Neural progenitor cell (in vitro differentiated cells): ENCODE results near the gene JADE3.

Experiments
- EZH2phosphoT487 ChIP-seq: fragments of 200-600 bp; sonication (generic); IDR thresholded peaks from 2 replicates; pipeline ENCODE4 v1.6.1; 2017; ENCODE audit warnings: antibody characterized with exemption
- TF ChIP-seq, protein P1 (sequence below): fragments of 200-600 bp; sonication (generic); IDR thresholded peaks from 2 replicates; pipeline ENCODE4 v1.5.1; 2017; ENCODE audit warnings: antibody characterized with exemption, mild to moderate bottlenecking

DNA sequence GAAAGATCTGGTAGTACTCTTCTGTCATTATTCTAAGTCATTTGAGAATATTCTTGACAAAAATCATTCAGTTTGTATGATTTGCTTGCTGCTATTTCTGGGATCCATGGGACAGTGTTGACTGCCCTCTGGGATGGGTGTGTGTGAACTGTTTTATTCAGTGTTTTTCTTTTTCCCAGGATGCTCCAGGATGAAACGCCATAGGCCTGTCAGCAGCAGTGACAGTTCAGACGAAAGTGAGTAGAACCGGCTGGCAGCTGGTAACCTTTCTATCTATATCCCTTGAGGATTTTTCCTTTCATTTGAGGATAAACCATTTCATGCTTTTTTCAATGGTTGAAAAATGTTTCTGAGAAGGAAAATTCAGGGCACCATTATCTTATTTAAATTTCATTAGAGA is 72.5 kb downstream of the JADE3 start:
- TF ChIP-seq, protein P1, sequence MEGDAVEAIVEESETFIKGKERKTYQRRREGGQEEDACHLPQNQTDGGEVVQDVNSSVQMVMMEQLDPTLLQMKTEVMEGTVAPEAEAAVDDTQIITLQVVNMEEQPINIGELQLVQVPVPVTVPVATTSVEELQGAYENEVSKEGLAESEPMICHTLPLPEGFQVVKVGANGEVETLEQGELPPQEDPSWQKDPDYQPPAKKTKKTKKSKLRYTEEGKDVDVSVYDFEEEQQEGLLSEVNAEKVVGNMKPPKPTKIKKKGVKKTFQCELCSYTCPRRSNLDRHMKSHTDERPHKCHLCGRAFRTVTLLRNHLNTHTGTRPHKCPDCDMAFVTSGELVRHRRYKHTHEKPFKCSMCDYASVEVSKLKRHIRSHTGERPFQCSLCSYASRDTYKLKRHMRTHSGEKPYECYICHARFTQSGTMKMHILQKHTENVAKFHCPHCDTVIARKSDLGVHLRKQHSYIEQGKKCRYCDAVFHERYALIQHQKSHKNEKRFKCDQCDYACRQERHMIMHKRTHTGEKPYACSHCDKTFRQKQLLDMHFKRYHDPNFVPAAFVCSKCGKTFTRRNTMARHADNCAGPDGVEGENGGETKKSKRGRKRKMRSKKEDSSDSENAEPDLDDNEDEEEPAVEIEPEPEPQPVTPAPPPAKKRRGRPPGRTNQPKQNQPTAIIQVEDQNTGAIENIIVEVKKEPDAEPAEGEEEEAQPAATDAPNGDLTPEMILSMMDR: no peak
- no peak for TF ChIP-seq EZH2phosphoT487
